Smooth muscle cell (in vitro differentiated cells): ENCODE results near the gene GFPT2. TPM values are rescaled to one million over a fixed set of nuclear protein-coding genes. Genes with fewer than 3 reads are reported as not detected.
A peak's percentile ranks its signal among the peaks of the same experiment; 100 is the strongest.

ENCODE experiments used
- DNase-seq: peaks from one replicate; lab custom pipeline; 2025; ENCODE audit not compliant: unreplicated experiment; lab: John Stamatoyannopoulos, UW
- H2AFZ ChIP-seq: fragments of 200-600 bp; sonication (generic); 2 replicates; pipeline ENCODE4 v1.6.0; 2016; ENCODE audit warnings: antibody characterized with exemption, low read depth, mild to moderate bottlenecking
- H3F3A ChIP-seq: fragments of 200-600 bp; sonication (generic); 2 replicates; pipeline ENCODE4 v1.6.0; 2017; ENCODE audit warnings: antibody characterized with exemption, low read depth
- H3K27ac ChIP-seq: fragments of 200-600 bp; sonication (generic); 2 replicates; pipeline ENCODE4 v1.5.1; 2016; ENCODE audit warnings: low read depth, mild to moderate bottlenecking
- H3K27me3 ChIP-seq: fragments of 200-600 bp; sonication (generic); 2 replicates; pipeline ENCODE4 v1.6.1; 2016; ENCODE audit warnings: low read depth, mild to moderate bottlenecking
- H3K36me3 ChIP-seq: fragments of 200-600 bp; sonication (generic); 2 replicates; pipeline ENCODE4 v1.5.1; 2016; ENCODE audit warnings: low read depth
- H3K4me1 ChIP-seq: fragments of 200-600 bp; sonication (generic); 2 replicates; pipeline ENCODE4 v1.5.1; 2016; ENCODE audit warnings: low read depth
- H3K4me2 ChIP-seq: fragments of 200-600 bp; sonication (generic); 2 replicates; pipeline ENCODE4 v1.6.0; 2016; ENCODE audit warnings: mild to moderate bottlenecking
- H3K4me3 ChIP-seq: fragments of 200-600 bp; sonication (generic); 2 replicates; pipeline ENCODE4 v1.5.1; 2016; ENCODE audit warnings: mild to moderate bottlenecking
- H3K79me2 ChIP-seq: fragments of 200-600 bp; sonication (generic); 2 replicates; pipeline ENCODE4 v1.6.0; 2016; ENCODE audit warnings: low read depth, mild to moderate bottlenecking
- H3K9ac ChIP-seq: fragments of 200-600 bp; sonication (generic); 2 replicates; pipeline ENCODE4 v1.6.0; 2016; ENCODE audit warnings: low read depth
- H3K9me3 ChIP-seq: fragments of 200-600 bp; sonication (generic); replicated peaks from 2 replicates; pipeline ENCODE4 v1.5.1; 2016; ENCODE audit warnings: low read depth
- H4K20me1 ChIP-seq: fragments of 200-600 bp; sonication (generic); 2 replicates; pipeline ENCODE4 v1.6.0; 2016; ENCODE audit warnings: low read depth
- CTCF ChIP-seq: fragments of 200-600 bp; sonication (generic); IDR thresholded peaks from 2 replicates; pipeline ENCODE4 v1.5.1; 2017; ENCODE audit warnings: borderline replicate concordance, mild to moderate bottlenecking, antibody characterized with exemption; ENCODE audit not compliant: insufficient read depth, poor library complexity, severe bottlenecking
- WGBS: methylation state at CpG from one replicate; pipeline ENCODE4 v1.1.7; 2016; ENCODE audit warnings: low lambda C conversion rate; 5-methylcytosine and 5-hydroxymethylcytosine counted together
- polyA plus RNA-seq: library from polyadenylated mRNA; unstranded; fragments of >200 nt; fragmentation: Nextera tagmentation; extraction: Ambion mirVana; gene quantifications from 2 replicates; pipeline ENCODE4 v1.2.1, GENCODE V29; 2016
- total RNA-seq: library from RNA; depleted of rRNA; stranded (reverse); fragments of >200 nt; gene quantifications from 2 replicates; pipeline ENCODE4 v1.2.3, GENCODE V29; 2014

Gene GFPT2
- total and polyA plus RNA-seq, 2 experiments from 2014 or later, result 137 to 243 TPM

GRCh38 chr5:180345781-180346180, 7.4 kb downstream of the GFPT2 start:
- no peak overlapping the region for H3K9ac ChIP-seq
- H3K27ac ChIP-seq, result peak overlapping the region; percentile 15
- H4K20me1 ChIP-seq, result peaks cover 99% of the 10 kb centered on the region
- no peaks in the 10 kb centered on the region for H3K36me3 ChIP-seq
- peaks cover 22% of the 10 kb centered on the region for H3F3A ChIP-seq
- peaks cover 43% of the 10 kb centered on the region for H3K4me1 ChIP-seq
- peaks cover 98% of the 10 kb centered on the region for H3K79me2 ChIP-seq
- DNase-seq, result no peak
- H3K4me2 ChIP-seq, result no peak overlapping the region
- no peaks in the 10 kb centered on the region for H3K27me3 ChIP-seq
- H3K4me3 ChIP-seq, result no peak overlapping the region
- H2AFZ ChIP-seq, result no peak overlapping the region
- 90% methylated on average over 8 of the region's 8 CpGs for WGBS
- no peak for TF ChIP-seq CTCF
- no peaks in the 10 kb centered on the region for H3K9me3 ChIP-seq

GRCh38 chr5:180345186-180345585, 8.0 kb downstream of the GFPT2 start:
- no peak overlapping the region for H3K9ac ChIP-seq
- DNase-seq, result no peak
- no peaks in the 10 kb centered on the region for H3K9me3 ChIP-seq
- no peak overlapping the region for H3K4me3 ChIP-seq
- H3K4me1 ChIP-seq, result peaks cover 38% of the 10 kb centered on the region
- H2AFZ ChIP-seq, result no peak overlapping the region
- H3F3A ChIP-seq, result peaks cover 22% of the 10 kb centered on the region
- WGBS, result 80% methylated on average over 8 of the region's 8 CpGs
- H3K4me2 ChIP-seq, result no peak overlapping the region
- peaks cover 99% of the 10 kb centered on the region for H4K20me1 ChIP-seq
- no peaks in the 10 kb centered on the region for H3K36me3 ChIP-seq
- H3K79me2 ChIP-seq, result peaks cover 96% of the 10 kb centered on the region
- no peaks in the 10 kb centered on the region for H3K27me3 ChIP-seq
- TF ChIP-seq CTCF, result no peak
- H3K27ac ChIP-seq, result peak overlapping the region; percentile 30

- Histone ChIP-seq H4K20me1 (peaks cover 99% of the 10 kb centered on the region), H3F3A (peaks cover 22% of the 10 kb centered on the region), H3K9me3 (no peaks in the 10 kb centered on the region), H3K4me1 (peaks cover 33% of the 10 kb centered on the region), H3K4me3 (no peak overlapping the region), H3K9ac (no peak overlapping the region), H3K27me3 (no peaks in the 10 kb centered on the region), H3K4me2 (peak overlapping the region; percentile 77), H3K36me3 (no peaks in the 10 kb centered on the region), H3K79me2 (peaks cover 96% of the 10 kb centered on the region), H3K27ac (peak overlapping the region; percentile 89), H2AFZ (no peak overlapping the region)
- DNase-seq, result no peak
- TF ChIP-seq CTCF, result no peak
- 94% methylated on average over 7 of the region's 7 CpGs for WGBS
Observed at GRCh38 chr5:180344696-180344999, 8.5 kb downstream of the GFPT2 start.

- H3K9me3 ChIP-seq, result no peaks in the 10 kb centered on the region
- no peak for DNase-seq
- peaks cover 27% of the 10 kb centered on the region for H3K4me1 ChIP-seq
- peaks cover 22% of the 10 kb centered on the region for H3F3A ChIP-seq
- H2AFZ ChIP-seq, result no peak overlapping the region
- 53% methylated on average over 14 of the region's 14 CpGs for WGBS
- H3K27me3 ChIP-seq, result no peaks in the 10 kb centered on the region
- H3K9ac ChIP-seq, result no peak overlapping the region
- H3K36me3 ChIP-seq, result no peaks in the 10 kb centered on the region
- no peak for TF ChIP-seq CTCF
- H3K27ac ChIP-seq, result peak overlapping the region; percentile 89
- H4K20me1 ChIP-seq, result peaks cover 99% of the 10 kb centered on the region
- H3K79me2 ChIP-seq, result peaks cover 92% of the 10 kb centered on the region
- peak overlapping the region; percentile 77 for H3K4me2 ChIP-seq
- no peak overlapping the region for H3K4me3 ChIP-seq
Observed at GRCh38 chr5:180343831-180344695, 9.1 kb downstream of the GFPT2 start.
